ENCODE measurements around the gene SCARB1.

The SCARB1 gene

GRCh38 chr12:124809391-124809790, 54.3 kb downstream of the SCARB1 start:
- no peak for TF ChIP-seq CTCF (conservative IDR thresholded peaks at IDR 0.05; ENCODE audit: low read depth)
- CTCF ChIA-PET = no interaction called here
- H3K27ac ChIP-seq = peak overlapping the region; percentile 31
- no peak for DNase-seq (ENCODE audit: low spot score)
- POLR2A ChIA-PET (ENCODE audit: low non-redundant PET) = no interaction called here

GRCh38 chr12:124808272-124808671, 55.4 kb downstream of the SCARB1 start:
- 0 out of 2 replicates have a peak overlapping the region, but pooled peaks have one; percentile 20 for H3K27ac ChIP-seq
- no peak for DNase-seq (ENCODE audit: low spot score)
- CTCF ChIA-PET = no interaction called here
- TF ChIP-seq CTCF (conservative IDR thresholded peaks at IDR 0.05; ENCODE audit: low read depth) = no peak
- POLR2A ChIA-PET (ENCODE audit: low non-redundant PET) = no interaction called here

- H3K27ac ChIP-seq = peak overlapping the region; percentile 20
- CTCF ChIA-PET = interaction anchor here (0.6 kb wide), 1 partner anchor 134 kb away, joined by 4 read pairs; no protein-coding TSS in a partner anchor
- TF ChIP-seq CTCF (conservative IDR thresholded peaks at IDR 0.05; ENCODE audit: low read depth) = no peak
- no peak for DNase-seq (ENCODE audit: low spot score)
- POLR2A ChIA-PET (ENCODE audit: low non-redundant PET) = interaction anchor here (0.6 kb wide), 1 partner anchor 97 kb away, joined by 4 read pairs; no protein-coding TSS in a partner anchor
Observed at GRCh38 chr12:124805876-124806668, 57.6 kb downstream of the SCARB1 start.

GRCh38 chr12:124805050-124805449, 58.6 kb downstream of the SCARB1 start:
- H3K27ac ChIP-seq = peak overlapping the region; percentile 83
- no peak for DNase-seq (ENCODE audit: low spot score)
- POLR2A ChIA-PET (ENCODE audit: low non-redundant PET) = no interaction called here
- CTCF ChIA-PET = interaction anchor here (0.6 kb wide), 1 partner anchor 769 kb away, joined by 3 read pairs; no protein-coding TSS in a partner anchor
- no peak for TF ChIP-seq CTCF (conservative IDR thresholded peaks at IDR 0.05; ENCODE audit: low read depth)

- peak; percentile 74 for DNase-seq (ENCODE audit: low spot score)
- CTCF ChIA-PET = interaction anchor here (0.6 kb wide), 2 partner anchors 104 to 768 kb away, joined by 3 read pairs; no protein-coding TSS in a partner anchor
- no peak for TF ChIP-seq CTCF (conservative IDR thresholded peaks at IDR 0.05; ENCODE audit: low read depth)
- POLR2A ChIA-PET (ENCODE audit: low non-redundant PET) = no interaction called here
- H3K27ac ChIP-seq = peak overlapping the region; percentile 83
Observed at GRCh38 chr12:124804011-124804621, 59.5 kb downstream of the SCARB1 start.

- no peak for TF ChIP-seq CTCF (conservative IDR thresholded peaks at IDR 0.05; ENCODE audit: low read depth)
- peak overlapping the region; percentile 83 for H3K27ac ChIP-seq
- ChIA-PET CTCF (no interaction called here), POLR2A (ENCODE audit: low non-redundant PET) (no interaction called here)
- DNase-seq (ENCODE audit: low spot score) = no peak
Observed at GRCh38 chr12:124802361-124802760, 61.3 kb downstream of the SCARB1 start.

All from RWPE1 (cell line).